AG04450 (cell line): ENCODE measurements around the gene PRSS57. TPM values are rescaled to one million over a fixed set of nuclear protein-coding genes. Genes with fewer than 3 reads are reported as not detected.

Experiments
- CTCF ChIA-PET: fragments of 300-600, 350-600 bp; formaldehyde crosslinking; extraction: SDS; loops from one replicate; lab custom pipeline; 2022; ENCODE audit warnings: antibody characterized with exemption, inconsistent platforms; lab: Charles Lee
- POLR2A ChIA-PET: fragments of 350-600 bp; formaldehyde crosslinking; extraction: SDS; loops from one replicate; lab custom pipeline; 2021; ENCODE audit warnings: antibody characterized with exemption, inconsistent platforms; lab: Yijun Ruan, JAX
- DNase-seq: peaks from one replicate; pipeline ENCODE4 v3.0.0-alpha.2; 2011; ENCODE audit warnings: low read depth, low spot score
- H3K27ac ChIP-seq: one replicate; pipeline ENCODE4 v1.5.1; 2012; ENCODE audit warnings: low read depth, low read length, control low read depth
- H3K27me3 ChIP-seq: one replicate; pipeline ENCODE4 v1.6.0; 2012; ENCODE audit warnings: low read length; ENCODE audit not compliant: control insufficient read depth, insufficient read depth
- H3K4me3 ChIP-seq: 2 replicates; pipeline ENCODE4 v1.5.1; 2011; ENCODE audit warnings: mild to moderate bottlenecking, low read depth, low read length, control low read depth
- H3K9me3 ChIP-seq: 2 replicates; pipeline ENCODE4 v1.5.1; 2012; ENCODE audit warnings: low read length; ENCODE audit not compliant: control insufficient read depth, insufficient read depth
- polyA plus RNA-seq: library from polyadenylated mRNA; depleted of rRNA; stranded (reverse); fragments of >200 nt; gene quantifications from 2 replicates; pipeline ENCODE4 v1.2.3, GENCODE V29; 2011
- TF ChIP-seq, protein P1 (sequence below): IDR thresholded peaks from 2 replicates; pipeline ENCODE4 v1.5.1; 2011; ENCODE audit warnings: low read depth, low read length, control low read depth, inconsistent platforms

Gene PRSS57
- polyA plus RNA-seq, 1 experiment = not detected

DNA sequence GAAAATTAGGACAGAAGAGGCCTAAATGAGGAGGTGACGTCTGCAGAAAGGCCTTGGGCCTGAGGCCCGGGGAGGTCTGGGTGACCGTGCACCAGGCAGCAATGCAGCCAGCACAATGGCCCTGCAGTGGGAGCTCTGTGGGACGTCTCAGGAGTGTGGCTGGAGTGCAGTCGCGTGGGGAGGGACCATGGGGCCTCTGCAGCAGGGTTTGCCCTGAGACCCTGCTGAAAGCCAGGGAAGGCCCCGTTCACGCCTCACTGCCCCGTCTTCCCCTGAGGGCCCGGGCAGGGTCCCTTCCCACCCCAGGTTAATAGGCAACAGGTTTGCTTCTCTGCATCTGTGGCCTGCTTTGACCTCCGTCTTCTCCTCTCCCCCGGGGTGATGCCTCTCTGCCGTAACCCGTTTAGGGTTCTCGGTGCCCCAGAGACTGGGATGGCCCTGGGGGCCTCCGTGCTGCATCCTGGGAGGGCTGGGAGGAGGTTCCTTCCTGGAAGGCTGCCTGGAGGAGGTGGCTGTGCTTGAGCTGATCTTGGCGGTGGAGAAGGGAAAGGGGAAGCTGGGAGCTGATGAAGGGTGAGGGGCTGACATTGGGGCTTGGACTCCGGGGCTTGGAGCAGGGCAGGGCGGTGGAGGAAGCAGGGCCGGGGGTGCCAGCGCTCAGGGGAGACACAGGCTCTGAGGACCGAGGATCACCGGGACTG, 23.1 kb upstream of the PRSS57 start:
- ChIA-PET CTCF (interaction anchor here (0.6 to 0.9 kb wide), 3 partner anchors 14 to 60 kb away, joined by 3 to 9 read pairs (median 6); no protein-coding TSS in a partner anchor), POLR2A (interaction anchor here (0.7 kb wide), 1 partner anchor 39 kb away, joined by 3 read pairs; no protein-coding TSS in a partner anchor)
- no peak for DNase-seq
- peaks cover 16% of the 10 kb centered on the region for H3K27me3 ChIP-seq
- TF ChIP-seq, protein P1, sequence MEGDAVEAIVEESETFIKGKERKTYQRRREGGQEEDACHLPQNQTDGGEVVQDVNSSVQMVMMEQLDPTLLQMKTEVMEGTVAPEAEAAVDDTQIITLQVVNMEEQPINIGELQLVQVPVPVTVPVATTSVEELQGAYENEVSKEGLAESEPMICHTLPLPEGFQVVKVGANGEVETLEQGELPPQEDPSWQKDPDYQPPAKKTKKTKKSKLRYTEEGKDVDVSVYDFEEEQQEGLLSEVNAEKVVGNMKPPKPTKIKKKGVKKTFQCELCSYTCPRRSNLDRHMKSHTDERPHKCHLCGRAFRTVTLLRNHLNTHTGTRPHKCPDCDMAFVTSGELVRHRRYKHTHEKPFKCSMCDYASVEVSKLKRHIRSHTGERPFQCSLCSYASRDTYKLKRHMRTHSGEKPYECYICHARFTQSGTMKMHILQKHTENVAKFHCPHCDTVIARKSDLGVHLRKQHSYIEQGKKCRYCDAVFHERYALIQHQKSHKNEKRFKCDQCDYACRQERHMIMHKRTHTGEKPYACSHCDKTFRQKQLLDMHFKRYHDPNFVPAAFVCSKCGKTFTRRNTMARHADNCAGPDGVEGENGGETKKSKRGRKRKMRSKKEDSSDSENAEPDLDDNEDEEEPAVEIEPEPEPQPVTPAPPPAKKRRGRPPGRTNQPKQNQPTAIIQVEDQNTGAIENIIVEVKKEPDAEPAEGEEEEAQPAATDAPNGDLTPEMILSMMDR = no peak
- H3K4me3 ChIP-seq = no peak overlapping the region
- H3K9me3 ChIP-seq = peaks cover 19% of the 10 kb centered on the region
- no peak overlapping the region for H3K27ac ChIP-seq

DNA sequence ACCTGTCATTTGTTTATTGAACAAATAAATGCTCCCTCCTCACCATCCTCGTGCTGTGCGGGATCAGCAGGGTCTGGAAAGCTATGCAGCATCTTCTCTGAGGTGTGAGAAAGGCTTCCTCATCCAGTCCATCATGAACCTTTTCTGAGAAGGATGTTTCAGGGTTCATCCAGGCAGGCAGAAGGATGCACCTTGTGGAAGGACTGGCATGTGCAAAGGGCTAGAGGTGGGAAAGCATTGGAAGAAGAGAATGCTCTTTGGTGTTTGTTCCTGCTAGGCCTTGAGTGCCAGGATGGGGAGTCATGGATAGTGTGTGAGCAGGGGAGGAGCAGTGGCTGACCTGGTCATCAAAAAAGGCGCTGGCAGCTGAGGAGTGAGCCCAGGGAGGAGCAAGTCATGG, 20.1 kb upstream of the PRSS57 start:
- peaks cover 18% of the 10 kb centered on the region for H3K27me3 ChIP-seq
- H3K9me3 ChIP-seq = peaks cover 19% of the 10 kb centered on the region
- ChIA-PET POLR2A (no interaction called here), CTCF (interaction anchor here (1.0 kb wide), 1 partner anchor 23 kb away, joined by 3 read pairs; no protein-coding TSS in a partner anchor)
- H3K4me3 ChIP-seq = no peak overlapping the region
- DNase-seq = no peak
- TF ChIP-seq, protein P1 = no peak
- H3K27ac ChIP-seq = no peak overlapping the region

DNA sequence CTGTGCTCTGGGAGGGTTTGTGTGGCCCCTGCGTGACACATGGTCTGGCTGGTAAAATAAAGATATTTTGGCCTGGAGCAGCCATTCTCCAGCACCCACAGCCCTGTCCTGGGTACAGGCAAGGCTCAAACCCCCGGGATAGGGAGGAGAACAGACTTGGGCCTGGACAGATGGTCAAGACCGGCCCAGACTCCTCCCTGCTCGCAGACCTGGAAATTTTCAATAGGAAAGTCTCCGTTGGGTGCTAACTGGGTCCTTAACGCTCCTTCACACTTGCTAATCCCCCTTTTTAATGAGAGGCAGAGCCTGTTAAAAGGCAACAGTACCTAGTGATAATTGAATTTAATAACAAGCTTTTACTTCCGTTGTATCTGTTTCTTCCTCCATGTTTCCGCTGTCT, 16.0 kb upstream of the PRSS57 start:
- ChIA-PET CTCF (no interaction called here), POLR2A (interaction anchor here (0.6 kb wide), 1 partner anchor 19 kb away, joined by 4 read pairs; no protein-coding TSS in a partner anchor)
- Histone ChIP-seq H3K27me3 (peaks cover 17% of the 10 kb centered on the region), H3K4me3 (no peak overlapping the region), H3K9me3 (peaks cover 24% of the 10 kb centered on the region), H3K27ac (no peak overlapping the region)
- no peak for DNase-seq
- TF ChIP-seq, protein P1 = no peak

DNA sequence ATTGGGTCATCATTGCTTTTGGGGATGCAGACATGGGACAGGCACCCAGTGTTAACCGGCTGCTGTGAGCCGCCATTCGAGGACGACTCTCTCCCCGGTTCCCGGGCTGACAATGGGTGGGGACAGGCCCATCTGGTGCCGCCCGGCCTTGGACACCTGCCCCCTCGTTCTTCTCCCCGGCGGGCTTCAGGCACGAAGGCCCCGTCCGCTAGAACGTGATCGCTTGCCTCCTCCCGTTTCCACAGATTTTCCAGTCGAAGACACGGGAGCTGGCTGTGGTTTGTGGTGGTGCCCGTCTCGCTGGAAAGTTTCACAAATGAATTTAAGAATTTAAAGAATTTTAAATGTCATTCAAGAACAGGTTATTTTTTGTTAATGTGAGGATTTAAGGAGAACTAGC, 15.5 kb upstream of the PRSS57 start:
- Histone ChIP-seq H3K27me3 (peaks cover 17% of the 10 kb centered on the region), H3K27ac (no peak overlapping the region), H3K4me3 (no peak overlapping the region), H3K9me3 (peaks cover 21% of the 10 kb centered on the region)
- ChIA-PET POLR2A (interaction anchor here (0.6 kb wide), 1 partner anchor 19 kb away, joined by 4 read pairs; no protein-coding TSS in a partner anchor), CTCF (no interaction called here)
- DNase-seq = no peak
- TF ChIP-seq, protein P1 = no peak

DNA sequence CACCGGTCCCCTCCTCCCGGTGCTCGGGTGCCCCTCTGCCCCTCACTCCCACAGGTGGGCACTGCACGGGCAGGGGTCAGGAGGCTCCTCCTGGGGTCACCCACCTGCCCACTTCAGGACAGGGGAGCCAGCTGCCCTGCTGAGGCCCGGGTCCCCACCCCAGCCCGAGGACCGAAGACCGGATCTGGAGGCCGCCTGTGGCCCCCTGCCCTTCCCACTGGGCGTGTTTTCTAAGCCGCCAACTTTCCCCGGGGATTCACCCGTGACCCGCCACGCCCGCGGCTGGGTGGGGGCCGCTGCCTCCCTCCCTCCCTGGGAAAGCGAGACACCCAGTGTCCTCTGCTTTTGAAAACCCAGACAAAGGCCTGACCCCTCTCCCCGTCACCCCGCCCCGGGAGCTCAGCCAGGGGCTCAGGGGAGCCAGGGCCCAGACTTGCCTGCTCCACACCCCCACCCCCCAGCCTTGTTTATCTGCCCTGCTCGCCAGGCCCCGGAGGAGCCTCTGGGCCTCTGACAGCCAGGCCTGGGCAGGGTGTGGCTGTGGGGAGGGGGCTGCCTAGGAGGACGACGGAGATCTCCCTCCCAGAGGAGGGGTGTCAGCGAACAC, 14.8 kb upstream of the PRSS57 start:
- DNase-seq = no peak
- ChIA-PET CTCF (no interaction called here), POLR2A (no interaction called here)
- peaks cover 17% of the 10 kb centered on the region for H3K27me3 ChIP-seq
- H3K4me3 ChIP-seq = peak overlapping the region; percentile 53
- no peak overlapping the region for H3K27ac ChIP-seq
- TF ChIP-seq, protein P1 = no peak
- H3K9me3 ChIP-seq = peaks cover 14% of the 10 kb centered on the region
